Stimulated activated CD8-positive, alpha-beta memory T cell treated with anti-CD3 and anti-CD28 coated beads, Interleukin-2, amount 100 ng/mL, for 48 hours (primary cell): ENCODE measurements around the gene DENND5B.
"Not testable (repeated sequence)": the region's sequence is repeated elsewhere in the genome, so short reads cannot be mapped to it uniquely, and the experiment has no call there.

Source experiments
- DNase-seq, 2 donors: peaks; one replicate each; pipeline ENCODE4 v3.0.0-alpha.2; 2020; ENCODE audit warnings: low read depth in 2 of 2

Gene DENND5B

GRCh38 chr12:31590642-31591379 lies at the start of gene DENND5B:
TSS of gene DENND5B (minus strand) at chr12:31591136. CDS start at chr12:31590832, 304 bp downstream.
- DNase-seq: peak in 1 of 2 donors; percentile 16

DNA sequence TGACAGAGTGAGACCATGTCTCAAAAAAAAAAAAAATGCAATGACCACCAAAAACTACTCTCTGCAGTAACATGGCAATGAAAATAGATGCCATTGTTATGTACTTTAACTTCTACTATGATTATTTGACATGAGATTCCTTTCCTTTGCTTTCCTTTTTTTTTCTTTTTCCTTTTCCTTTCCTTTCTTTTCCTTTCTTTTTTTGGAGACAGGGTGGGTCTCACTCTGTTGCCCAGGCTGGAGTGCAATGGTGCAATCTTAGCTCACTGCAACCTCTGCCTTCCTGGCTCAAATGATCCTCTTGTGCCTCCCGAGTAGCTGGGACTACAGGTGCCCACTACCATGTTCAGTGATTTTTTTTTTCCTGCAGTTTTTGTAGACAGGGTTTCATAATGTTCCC lies 43.7 kb upstream of the DENND5B start:
- no peak for DNase-seq

DNA sequence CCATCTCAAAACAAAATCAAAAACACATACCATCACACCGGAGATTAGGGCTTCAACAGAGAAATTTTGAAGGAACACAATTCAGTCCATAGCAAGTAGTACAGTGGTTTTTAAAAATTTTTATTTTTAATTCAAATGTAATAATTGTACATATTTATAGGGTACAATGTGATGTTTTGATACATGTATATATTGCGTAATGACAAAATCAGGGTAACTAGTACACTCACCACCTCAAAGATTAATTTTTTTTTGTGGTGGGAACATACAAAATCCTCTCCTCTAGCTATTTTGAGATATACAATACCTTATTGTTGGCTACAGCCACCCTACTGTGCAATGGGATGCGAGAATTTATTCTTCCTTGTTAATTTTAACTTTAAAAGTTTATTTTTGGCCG lies 42.5 kb upstream of the DENND5B start:
- DNase-seq: no peak

DNA sequence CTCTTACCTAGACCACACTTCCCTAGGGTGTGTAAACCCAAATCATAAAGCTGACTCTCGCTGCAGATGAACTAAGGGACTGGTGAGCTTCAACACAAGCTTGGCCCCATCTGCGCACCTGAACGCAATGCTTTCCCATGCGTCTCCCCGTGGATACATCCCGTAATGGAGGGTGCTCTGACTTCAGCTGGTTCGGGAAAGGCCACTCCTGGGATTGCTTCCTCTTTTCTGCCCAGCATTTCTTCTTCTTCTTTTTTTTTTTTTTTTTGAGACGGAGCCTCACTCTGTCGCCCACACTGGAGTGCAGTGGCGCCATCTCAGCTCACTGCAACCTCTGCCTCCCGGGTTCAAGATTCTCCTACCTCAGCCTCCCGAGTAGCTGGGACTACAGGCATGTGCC lies 40.9 kb upstream of the DENND5B start:
- no peak for DNase-seq

DNA sequence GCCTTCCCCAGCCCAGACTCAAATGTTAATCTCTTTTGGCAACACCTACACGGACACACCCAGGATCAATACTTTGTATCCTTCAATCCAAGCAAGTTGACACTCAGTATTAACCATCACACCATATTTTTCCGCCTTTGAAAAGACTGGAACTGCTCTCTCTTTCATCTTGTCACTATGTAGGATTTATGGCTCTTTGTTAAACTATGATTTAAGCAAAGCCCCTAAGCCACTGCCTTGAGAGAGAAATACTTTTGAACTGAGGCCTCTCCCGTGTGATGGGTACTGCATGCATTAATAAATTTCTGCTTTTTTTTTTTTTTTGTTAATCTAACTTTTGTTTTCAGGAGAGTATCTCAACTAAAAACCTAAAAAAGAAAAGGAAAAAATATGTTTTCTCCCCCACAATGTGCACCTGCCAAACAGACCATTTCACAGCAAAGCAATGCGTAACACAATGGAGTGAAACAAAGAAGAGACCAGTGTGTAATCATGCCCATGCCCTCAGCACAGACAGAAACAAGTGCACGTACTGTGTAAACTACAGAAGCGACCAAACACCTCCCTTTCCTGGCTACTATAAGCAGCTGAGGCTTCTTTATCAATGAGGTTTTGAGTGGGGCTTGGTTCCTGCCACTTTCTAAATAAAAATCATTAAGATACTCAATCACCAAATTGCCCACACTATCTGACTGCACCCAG lies 40.2 kb upstream of the DENND5B start:
- DNase-seq: no peak

GRCh38 chr12:31629756-31630732 lies 39.1 kb upstream of the DENND5B start:
- no peak for DNase-seq

- DNase-seq: no peak
Measured at GRCh38 chr12:31627456-31628054, 36.6 kb upstream of the DENND5B start.

DNA sequence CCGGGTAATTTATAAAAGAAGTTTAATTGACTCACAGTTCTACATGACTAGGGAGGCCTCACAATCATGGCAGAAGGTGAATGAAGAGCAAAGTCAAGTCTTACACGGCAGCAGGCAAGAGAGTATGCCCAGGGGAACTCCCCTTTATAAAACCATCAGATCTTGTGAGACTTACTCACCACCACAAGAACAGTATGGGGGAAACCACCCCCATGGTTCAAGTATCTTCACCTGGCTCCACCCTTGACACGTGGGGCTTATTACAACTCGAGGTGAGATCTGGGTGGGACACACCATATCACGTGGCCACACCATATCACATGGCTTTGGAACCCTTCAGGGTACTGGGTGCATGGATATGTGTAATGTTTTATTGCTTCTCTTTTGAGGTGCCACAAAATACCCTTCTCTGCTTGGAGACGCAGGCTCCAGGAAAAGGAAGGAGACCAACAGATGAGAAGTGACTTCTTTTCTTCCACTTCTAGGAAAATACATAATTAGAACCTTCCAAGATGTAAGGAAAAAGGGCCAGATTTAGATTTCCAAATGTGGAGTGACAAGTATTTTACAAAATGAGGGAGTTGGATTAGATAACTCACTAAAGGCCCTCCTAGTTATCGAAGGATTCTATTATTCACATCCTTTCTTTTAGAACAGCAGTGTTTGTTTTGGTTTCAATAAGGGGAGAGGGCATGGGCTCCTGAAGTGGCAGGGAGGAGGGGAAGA lies 35.5 kb upstream of the DENND5B start:
- no peak for DNase-seq

DNA sequence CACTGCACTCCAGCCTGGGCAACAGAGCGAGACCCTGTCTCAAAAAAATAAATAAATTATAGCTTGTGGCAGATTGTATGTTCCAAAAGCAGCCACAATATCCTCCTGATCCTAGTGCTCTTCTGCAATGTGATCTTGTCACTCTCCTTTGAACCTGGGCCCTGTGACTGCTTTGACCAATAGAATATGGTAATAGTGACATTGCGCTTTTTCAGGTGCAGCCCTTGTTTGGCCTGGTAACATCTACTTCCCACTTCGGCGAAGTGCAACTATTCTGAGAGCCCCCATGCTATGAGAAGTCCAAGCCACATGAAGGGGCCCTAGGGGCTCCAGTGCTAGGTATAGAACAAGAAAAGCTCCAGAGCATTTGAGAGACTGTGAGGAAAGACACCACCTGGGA lies 31.1 kb upstream of the DENND5B start:
- DNase-seq: no peak

DNA sequence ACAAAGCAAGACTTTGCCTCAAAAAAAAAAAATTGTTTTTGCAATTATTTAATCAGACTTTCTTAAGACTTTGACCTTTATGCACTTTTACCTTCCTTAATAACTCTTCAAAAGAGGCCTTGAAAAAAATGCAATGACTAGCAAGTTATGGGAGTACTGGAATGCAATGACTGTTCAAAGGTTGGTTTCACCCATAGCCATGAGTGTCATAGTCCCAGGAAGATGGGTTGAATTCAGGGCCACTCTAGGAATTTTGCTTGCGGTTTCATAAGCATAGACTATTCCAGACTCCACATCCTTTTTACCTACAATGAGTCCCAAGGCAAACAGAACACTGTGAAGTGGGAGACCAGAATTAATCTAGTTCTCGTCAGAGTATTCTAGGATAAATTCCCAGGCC lies 29.4 kb upstream of the DENND5B start:
- DNase-seq: no peak

DNA sequence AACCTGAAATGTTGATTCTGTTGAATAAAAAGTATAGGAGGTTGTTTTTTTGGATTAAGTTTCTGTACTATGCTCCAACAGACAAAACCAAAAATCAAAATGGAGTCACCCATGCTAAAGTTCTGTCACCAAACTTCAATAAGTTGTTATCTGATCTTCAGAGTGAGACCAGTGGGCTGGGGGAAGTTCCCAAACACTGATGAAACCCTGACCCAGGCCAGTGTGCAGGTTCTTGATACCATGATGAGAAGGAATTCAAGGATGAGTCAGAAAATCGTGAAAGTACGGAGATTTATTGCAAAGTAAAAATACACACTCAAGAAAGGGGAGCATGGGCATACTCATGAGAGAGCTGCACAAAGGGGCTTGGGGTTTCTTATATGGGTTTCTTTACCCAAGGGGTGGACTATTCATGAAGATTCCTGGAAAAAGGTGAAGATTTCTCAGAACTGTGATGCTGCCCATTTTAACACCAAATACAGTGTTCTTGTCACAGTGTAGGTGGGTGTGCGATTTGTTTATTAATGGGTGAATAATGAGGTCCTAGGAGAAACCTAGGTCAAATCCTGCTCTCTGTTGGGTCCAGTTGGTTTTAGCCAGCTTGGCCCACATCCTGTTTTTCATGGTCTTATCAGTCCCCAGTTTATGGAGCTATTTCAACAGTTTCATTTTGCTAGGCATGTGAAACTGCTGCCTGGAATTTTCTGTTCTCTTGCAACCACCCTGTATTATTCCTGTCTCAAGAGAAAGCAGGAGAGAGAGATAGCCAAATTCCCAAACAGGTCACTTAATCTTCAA lies 27.5 kb upstream of the DENND5B start:
- no peak for DNase-seq

GRCh38 chr12:31612819-31613218 lies 21.9 kb upstream of the DENND5B start:
- DNase-seq: no peak

GRCh38 chr12:31608299-31608698 lies 17.4 kb upstream of the DENND5B start:
- DNase-seq: not testable (repeated sequence)

DNA sequence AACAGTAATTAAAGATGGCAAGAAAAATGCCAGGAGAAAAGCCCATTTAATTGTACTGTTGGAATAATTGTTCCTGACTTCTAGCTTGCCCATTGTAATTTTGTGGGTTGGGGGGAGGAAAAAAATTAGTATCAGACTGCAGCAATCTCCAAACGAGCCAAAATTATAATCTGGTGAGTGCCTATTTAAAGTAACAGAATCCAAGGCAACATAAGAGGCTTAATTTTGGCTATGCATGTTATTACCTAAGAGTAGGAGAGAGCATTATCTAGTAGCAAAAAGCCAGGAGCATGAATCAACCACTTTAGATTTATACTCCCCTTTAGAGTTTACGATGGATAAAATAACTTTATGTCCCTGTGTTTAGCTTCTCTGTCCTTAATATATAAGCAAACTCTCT lies 14.6 kb upstream of the DENND5B start:
- DNase-seq: no peak

GRCh38 chr12:31603546-31604009 lies 12.6 kb upstream of the DENND5B start:
- no peak for DNase-seq

DNA sequence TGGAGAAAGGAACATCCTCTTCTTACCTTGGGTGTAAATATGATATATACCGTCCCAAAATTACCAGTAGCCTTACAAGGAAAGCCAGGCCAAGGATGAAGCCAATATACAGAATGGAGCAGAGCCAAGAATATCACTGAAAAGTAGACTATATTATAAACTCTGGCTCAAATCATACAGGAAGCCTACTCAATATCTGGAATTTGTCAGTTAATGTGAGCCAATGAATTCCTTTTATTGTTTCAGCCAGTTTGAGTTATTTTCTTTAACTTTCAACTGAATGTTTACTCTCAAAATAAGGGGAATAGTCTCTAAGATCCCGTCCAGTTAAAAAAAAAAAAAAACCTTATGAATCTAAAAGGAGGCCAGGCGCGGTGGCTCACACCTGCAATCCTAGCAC lies 9.8 kb upstream of the DENND5B start:
- DNase-seq: no peak

DNA sequence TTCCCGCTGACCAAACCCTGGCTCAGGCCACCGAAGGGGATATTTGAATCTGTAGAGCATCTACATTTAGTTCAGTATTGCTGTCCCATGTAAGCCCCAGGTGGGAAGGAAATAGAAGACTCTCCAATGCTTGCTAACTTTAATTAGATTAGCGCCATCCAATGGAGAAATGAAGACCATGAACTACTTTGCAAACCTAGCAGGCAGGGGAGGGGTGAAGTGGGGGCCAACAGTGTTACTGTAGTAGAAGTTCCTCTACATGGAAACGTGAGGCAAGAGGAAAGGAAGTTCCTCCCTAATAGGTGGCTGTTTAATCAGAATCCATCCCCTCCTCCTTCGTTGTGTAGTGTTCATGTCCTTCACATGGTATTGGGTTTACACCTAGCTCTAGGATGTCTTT lies 9.3 kb upstream of the DENND5B start:
- DNase-seq: no peak

DNA sequence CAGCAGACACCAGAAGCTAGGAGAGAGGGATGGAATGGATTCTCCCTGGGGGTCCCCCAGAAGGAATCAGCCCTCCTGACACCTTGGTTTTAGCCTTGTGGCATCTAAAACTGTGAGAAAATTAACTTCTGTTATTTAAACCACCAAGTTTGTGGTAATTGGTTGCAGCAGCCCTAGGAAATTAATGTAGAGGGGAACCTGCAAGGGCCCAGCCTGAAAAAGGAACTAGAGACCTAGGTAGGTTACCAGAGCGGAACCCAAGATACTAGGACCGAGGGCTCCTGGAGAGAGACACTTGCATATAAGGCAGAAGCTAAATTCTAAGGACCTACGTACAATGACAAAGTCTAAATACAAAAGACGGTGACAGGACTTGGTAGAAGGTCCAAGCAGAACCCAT lies 8.1 kb upstream of the DENND5B start:
- no peak for DNase-seq

DNA sequence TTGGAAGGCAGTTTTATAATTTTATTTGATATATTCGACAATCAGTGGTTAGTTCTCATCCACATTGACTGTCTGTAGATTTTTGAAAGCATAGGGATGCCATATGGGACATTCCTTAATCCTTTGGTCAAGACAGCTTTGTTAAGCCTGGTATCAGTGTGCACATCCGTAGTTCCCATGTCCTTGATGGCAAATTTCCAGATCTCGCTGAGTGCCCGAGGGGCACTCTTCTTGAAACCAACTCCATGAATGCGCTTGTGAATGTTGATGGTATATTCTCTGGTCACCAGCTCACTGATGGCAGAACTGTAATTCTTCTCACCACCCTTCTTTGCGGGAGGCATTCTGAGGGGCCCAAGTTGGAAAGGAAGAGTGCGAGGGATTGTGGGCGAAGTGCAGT lies 6.1 kb upstream of the DENND5B start:
- DNase-seq: no peak

- DNase-seq: no peak
Measured at GRCh38 chr12:31594681-31595080, 3.7 kb upstream of the DENND5B start.
